WTC11 (cell line): ENCODE measurements around the gene KCNQ4. TPM values are rescaled to one million over a fixed set of nuclear protein-coding genes. Genes with fewer than 3 reads are reported as not detected.

Experiments used
- ATAC-seq: fragments of 200-7000 bp; cut with Tn5 transposase; 2 replicates; pipeline ENCODE4 v1.10.0; 2021; ENCODE audit warnings: mild to moderate bottlenecking, moderate library complexity
- CTCF ChIA-PET: fragments of 300-600 bp; sonication (Branson Sonifier 250); formaldehyde crosslinking; loops from one replicate; lab custom pipeline; 2021; ENCODE audit warnings: antibody characterized with exemption; lab: Charles Lee
- POLR2A ChIA-PET: fragments of 350-600 bp; sonication (Branson Sonifier 250); formaldehyde crosslinking; loops from one replicate; lab custom pipeline; 2021; ENCODE audit warnings: antibody characterized with exemption; lab: Charles Lee
- DNase-seq: peaks from one replicate; pipeline ENCODE4 v3.0.0; 2021; ENCODE audit warnings: low spot score
- H3K27ac Mint-ChIP-seq: 2 replicates; pipeline ENCODE4 v1.8.0; 2021; ENCODE audit warnings: mixed read lengths
- H3K27me3 Mint-ChIP-seq: 2 replicates; pipeline ENCODE4 v1.8.0; 2021; ENCODE audit warnings: low read depth, mild to moderate bottlenecking, moderate library complexity, mixed read lengths
- H3K36me3 Mint-ChIP-seq: 2 replicates; pipeline ENCODE4 v1.8.0; 2021; ENCODE audit warnings: mixed read lengths
- H3K4me1 Mint-ChIP-seq: 2 replicates; pipeline ENCODE4 v1.8.0; 2022; ENCODE audit warnings: mixed read lengths
- H3K4me3 Mint-ChIP-seq: 2 replicates; pipeline ENCODE4 v1.8.0; 2021; ENCODE audit warnings: mild to moderate bottlenecking, moderate library complexity, mixed read lengths
- H3K9me3 Mint-ChIP-seq: 2 replicates; pipeline ENCODE4 v1.8.0; 2021; ENCODE audit warnings: mixed read lengths
- CBFB ChIP-seq: sonication (generic); formaldehyde crosslinking; IDR thresholded peaks from 2 replicates; pipeline ENCODE4 v1.8.1; 2022; ENCODE audit warnings: mild to moderate bottlenecking, low read depth, missing genetic modification reagents
- CREM ChIP-seq: sonication (generic); formaldehyde crosslinking; IDR thresholded peaks from 2 replicates; pipeline ENCODE4 v1.8.1; 2022; ENCODE audit warnings: mild to moderate bottlenecking, missing genetic modification reagents, moderate library complexity
- E2F1 ChIP-seq: sonication (generic); formaldehyde crosslinking; IDR thresholded peaks from 2 replicates; pipeline ENCODE4 v1.8.0; 2022; ENCODE audit warnings: mild to moderate bottlenecking, missing genetic modification reagents
- ETV6 ChIP-seq: sonication (generic); formaldehyde crosslinking; IDR thresholded peaks from 2 replicates; pipeline ENCODE4 v1.8.1; 2022; ENCODE audit warnings: mild to moderate bottlenecking, missing genetic modification reagents
- FOXP1 ChIP-seq: sonication (generic); formaldehyde crosslinking; IDR thresholded peaks from 2 replicates; pipeline ENCODE4 v1.8.0; 2022; ENCODE audit warnings: missing genetic modification reagents, mild to moderate bottlenecking, moderate library complexity, borderline replicate concordance
- HMGA2 ChIP-seq: fragments of 250-450 bp; sonication (Bioruptor Pico); IDR thresholded peaks from 2 replicates; pipeline ENCODE4 v1.4.0; 2021; ENCODE audit warnings: mild to moderate bottlenecking, moderate library complexity
- MAX ChIP-seq: sonication (generic); formaldehyde crosslinking; IDR thresholded peaks from 2 replicates; pipeline ENCODE4 v1.8.0; 2022; ENCODE audit warnings: mild to moderate bottlenecking, missing genetic modification reagents
- NFATC4 ChIP-seq: fragments of 250-450 bp; sonication (Bioruptor Pico); IDR thresholded peaks from 2 replicates; pipeline ENCODE4 v1.9.0; 2021; ENCODE audit warnings: mild to moderate bottlenecking
- NR2C2 ChIP-seq: sonication (generic); formaldehyde crosslinking; IDR thresholded peaks from 2 replicates; pipeline ENCODE4 v1.8.0; 2022; ENCODE audit warnings: mild to moderate bottlenecking, missing genetic modification reagents
- NR3C1 ChIP-seq: sonication (generic); formaldehyde crosslinking; conservative IDR thresholded peaks from 2 replicates; pipeline ENCODE4 v1.8.1; 2023; ENCODE audit warnings: low read depth, mild to moderate bottlenecking, missing genetic modification reagents
- PRDM15 ChIP-seq: sonication (generic); formaldehyde crosslinking; IDR thresholded peaks from 2 replicates; pipeline ENCODE4 v1.8.0; 2022; ENCODE audit warnings: missing genetic modification reagents
- SMAD4 ChIP-seq: sonication (generic); formaldehyde crosslinking; IDR thresholded peaks from 2 replicates; pipeline ENCODE4 v1.8.0; 2022; ENCODE audit warnings: mild to moderate bottlenecking, missing genetic modification reagents
- TEAD1 ChIP-seq: sonication (generic); formaldehyde crosslinking; IDR thresholded peaks from 2 replicates; pipeline ENCODE4 v1.8.0; 2022; ENCODE audit warnings: mild to moderate bottlenecking, missing genetic modification reagents
- ZBTB21 ChIP-seq: sonication (generic); formaldehyde crosslinking; IDR thresholded peaks from 2 replicates; pipeline ENCODE4 v1.8.1; 2023; ENCODE audit warnings: mild to moderate bottlenecking, missing genetic modification reagents, borderline replicate concordance
- ZBTB43 ChIP-seq: sonication (generic); formaldehyde crosslinking; IDR thresholded peaks from 2 replicates; pipeline ENCODE4 v1.8.1; 2023; ENCODE audit warnings: mild to moderate bottlenecking, missing genetic modification reagents
- ZMAT4 ChIP-seq: fragments of 250-450 bp; sonication (Bioruptor Pico); IDR thresholded peaks from 2 replicates; pipeline ENCODE4 v1.9.0; 2021; ENCODE audit warnings: mild to moderate bottlenecking
- ZNF317 ChIP-seq: sonication (generic); formaldehyde crosslinking; IDR thresholded peaks from 2 replicates; pipeline ENCODE4 v1.8.1; 2023; ENCODE audit warnings: low read depth, mild to moderate bottlenecking, moderate library complexity, missing genetic modification reagents, borderline replicate concordance
- ZNF396 ChIP-seq: fragments of 250-450 bp; sonication (Bioruptor Pico); IDR thresholded peaks from 2 replicates; pipeline ENCODE4 v1.8.0; 2021; ENCODE audit warnings: mild to moderate bottlenecking, moderate library complexity, borderline replicate concordance
- ZNF416 ChIP-seq: fragments of 250-450 bp; sonication (Bioruptor Pico); IDR thresholded peaks from 2 replicates; pipeline ENCODE4 v1.9.0; 2021; ENCODE audit warnings: mild to moderate bottlenecking, inconsistent platforms
- ZNF425 ChIP-seq: fragments of 250-450 bp; sonication (Bioruptor Pico); conservative IDR thresholded peaks from 2 replicates; pipeline ENCODE4 v1.9.0; 2021; ENCODE audit warnings: mild to moderate bottlenecking
- total RNA-seq: library from RNA; stranded (reverse); gene quantifications from 3 replicates; pipeline ENCODE4 v1.2.3, GENCODE V29; 2021

Gene KCNQ4
- total RNA-seq, 1 experiment from 2014 or later, result 4.0 TPM

GRCh38 chr1:40760984-40761383 is 22.6 kb upstream of the KCNQ4 start:
- peaks cover 73% of the 10 kb centered on the region for H3K36me3 Mint-ChIP-seq

GRCh38 chr1:40762144-40762923 is 21.3 kb upstream of the KCNQ4 start:
- CTCF ChIA-PET, result no interaction called here

More at GRCh38 chr1:40760984-40761383, 22.6 kb upstream of the KCNQ4 start:
- no peaks in the 10 kb centered on the region for H3K9me3 Mint-ChIP-seq
- TF ChIP-seq NR3C1 (no peak), NR2C2 (CRISPR knock-in tag) (no peak), ZNF317 (CRISPR knock-in tag) (no peak), ZMAT4 (CRISPR knock-in tag) (no peak), E2F1 (CRISPR knock-in tag) (no peak)
- TF ChIP-seq, all 79 proteins: peak for 0
- no peaks in the 10 kb centered on the region for H3K27me3 Mint-ChIP-seq
- no peaks in the 10 kb centered on the region for H3K4me1 Mint-ChIP-seq
- ATAC-seq (no peak), DNase-seq (no peak)
- H3K4me3 Mint-ChIP-seq, result no peak overlapping the region
- ChIA-PET POLR2A (no interaction called here), CTCF (no interaction called here)
- no peak overlapping the region for H3K27ac Mint-ChIP-seq

GRCh38 chr1:40763742-40764532 is 19.6 kb upstream of the KCNQ4 start:
- Mint-ChIP-seq H3K36me3 (peaks cover 75% of the 10 kb centered on the region), H3K4me1 (no peaks in the 10 kb centered on the region), H3K4me3 (no peak overlapping the region), H3K9me3 (no peaks in the 10 kb centered on the region), H3K27ac (no peak overlapping the region), H3K27me3 (no peaks in the 10 kb centered on the region)
- no peak for ATAC-seq
- DNase-seq, result no peak
- POLR2A ChIA-PET, result interaction anchor here (0.8 kb wide), 1 partner anchor 10 kb away, joined by 3 read pairs; no protein-coding TSS in a partner anchor
- CTCF ChIA-PET, result interaction anchor here (1.1 to 2.2 kb wide), 3 partner anchors 9 to 139 kb away, joined by 3 to 9 read pairs (median 6); no protein-coding TSS in a partner anchor
- TF ChIP-seq PRDM15, result no peak
- no peak for TF ChIP-seq ZNF396 (CRISPR knock-in tag)
- no peak for TF ChIP-seq HMGA2 (CRISPR knock-in tag)
- no peak for TF ChIP-seq MAX
- no peak for TF ChIP-seq ZBTB21 (CRISPR knock-in tag)
- no peak for TF ChIP-seq ZNF425
- TF ChIP-seq TEAD1 (CRISPR knock-in tag), result no peak
- no peak for TF ChIP-seq CBFB
- no peak for TF ChIP-seq CREM
- TF ChIP-seq NFATC4 (CRISPR knock-in tag), result no peak
- TF ChIP-seq FOXP1 (CRISPR knock-in tag), result no peak

More at GRCh38 chr1:40762144-40762923, 21.3 kb upstream of the KCNQ4 start:
- no peak overlapping the region for H3K4me3 Mint-ChIP-seq
- ATAC-seq (no peak), DNase-seq (no peak)
- H3K27ac Mint-ChIP-seq, result no peak overlapping the region
- H3K9me3 Mint-ChIP-seq, result no peaks in the 10 kb centered on the region
- no peaks in the 10 kb centered on the region for H3K27me3 Mint-ChIP-seq
- H3K4me1 Mint-ChIP-seq, result no peaks in the 10 kb centered on the region
- H3K36me3 Mint-ChIP-seq, result peaks cover 75% of the 10 kb centered on the region
- TF ChIP-seq ZNF416 (CRISPR knock-in tag) (no peak), ETV6 (CRISPR knock-in tag) (no peak), SMAD4 (CRISPR knock-in tag) (no peak), ZBTB43 (no peak)
- POLR2A ChIA-PET, result no interaction called here
